GM10266 (cell line): ENCODE measurements around the gene DCHS2.

Experiments
- DNase-seq: peaks from one replicate; pipeline ENCODE4 v3.0.0; 2012; ENCODE audit errors: extremely low spot score
- CTCF ChIP-seq: IDR thresholded peaks from 2 replicates; pipeline ENCODE4 v1.5.1; 2012; ENCODE audit warnings: mild to moderate bottlenecking, low read depth; ENCODE audit not compliant: control insufficient read depth, insufficient read depth; ENCODE audit errors: missing control alignments

Gene DCHS2

GRCh38 chr4:154435895-154436294 lies 55.7 kb downstream of the DCHS2 start:
- no peak for DNase-seq
- no peak for TF ChIP-seq CTCF

- DNase-seq: no peak
- no peak for TF ChIP-seq CTCF
Measured at GRCh38 chr4:154433543-154433942, 58.1 kb downstream of the DCHS2 start.

- no peak for TF ChIP-seq CTCF
- DNase-seq: no peak
Measured at GRCh38 chr4:154429176-154429575, 62.4 kb downstream of the DCHS2 start.

- no peak for DNase-seq
- no peak for TF ChIP-seq CTCF
Measured at GRCh38 chr4:154427149-154427548, 64.5 kb downstream of the DCHS2 start.

- TF ChIP-seq CTCF: no peak
- DNase-seq: no peak
Measured at GRCh38 chr4:154425514-154425913, 66.1 kb downstream of the DCHS2 start.

GRCh38 chr4:154424810-154425484 lies 66.7 kb downstream of the DCHS2 start:
- TF ChIP-seq CTCF: no peak
- no peak for DNase-seq

- TF ChIP-seq CTCF: no peak
- DNase-seq: no peak
Measured at GRCh38 chr4:154422152-154422551, 69.4 kb downstream of the DCHS2 start.
